Activated naive CD4-positive, alpha-beta T cell treated with anti-CD3 and anti-CD28 coated beads for 36 hours (primary cell): ENCODE measurements around the gene LRRC55. TPM values are rescaled to one million over a fixed set of nuclear protein-coding genes. Genes with fewer than 3 reads are reported as not detected.

Experiments used
- CTCF ChIA-PET: fragments of 350-600 bp; sonication (Branson Sonifier 250); formaldehyde crosslinking; loops from one replicate; lab custom pipeline; 2021; ENCODE audit warnings: antibody characterized with exemption; lab: Charles Lee
- DNase-seq: peaks from one replicate; pipeline ENCODE4 v3.0.0-alpha.2; 2020
- H3K27ac Mint-ChIP-seq: one replicate; pipeline ENCODE4 v1.8.0; 2021; ENCODE audit warnings: mild to moderate bottlenecking, mixed read lengths
- H3K27me3 Mint-ChIP-seq: one replicate; pipeline ENCODE4 v1.8.0; 2021; ENCODE audit warnings: low read depth, mixed read lengths
- H3K36me3 Mint-ChIP-seq: one replicate; pipeline ENCODE4 v1.8.0; 2021; ENCODE audit warnings: low read depth, mixed read lengths
- H3K4me1 Mint-ChIP-seq: one replicate; pipeline ENCODE4 v1.8.0; 2021; ENCODE audit warnings: low read depth, mixed read lengths
- H3K4me3 Mint-ChIP-seq: one replicate; pipeline ENCODE4 v1.8.0; 2021; ENCODE audit warnings: mild to moderate bottlenecking, moderate library complexity, mixed read lengths
- H3K9me3 Mint-ChIP-seq: one replicate; pipeline ENCODE4 v1.8.0; 2021; ENCODE audit warnings: mixed read lengths
- intact Hi-C: fragments of 100-400 bp; cut with micrococcal nuclease; formaldehyde crosslinking; loops from one replicate; pipeline ENCODE4 v1.15.1; 2023
- total RNA-seq, 2 experiments: library from RNA; stranded (reverse); gene quantifications; one replicate each; pipeline ENCODE4 v1.2.3, GENCODE V29; 2021

LRRC55 gene
- total RNA-seq, result not detected

- intact Hi-C loops, result no loop called here
- CTCF ChIA-PET, result interaction anchor here (0.6 kb wide), 1 partner anchor 168 kb away, joined by 4 read pairs; no protein-coding TSS in a partner anchor
- no peak for DNase-seq
- no peak within 1 kb of the TSS for H3K27ac Mint-ChIP-seq
- H3K9me3 Mint-ChIP-seq, result no peaks in the 10 kb centered on the region
- H3K4me3 Mint-ChIP-seq, result no peak within 1 kb of the TSS
- no peaks in the 10 kb centered on the region for H3K4me1 Mint-ChIP-seq
- no peaks in the 10 kb centered on the region for H3K36me3 Mint-ChIP-seq
- peaks cover 37% of the 10 kb centered on the region for H3K27me3 Mint-ChIP-seq
These were observed at the start of gene LRRC55 for GRCh38 chr11:57181678-57182305. LRRC55 (plus strand) TSS chr11:57181953; CDS start chr11:57182023, 70 bp downstream.

GRCh38 chr11:57133366-57134038 lies 48.3 kb upstream of the LRRC55 start:
- Mint-ChIP-seq H3K4me3 (no peak overlapping the region), H3K9me3 (no peaks in the 10 kb centered on the region), H3K27me3 (peaks cover 4% of the 10 kb centered on the region), H3K4me1 (no peaks in the 10 kb centered on the region), H3K36me3 (no peaks in the 10 kb centered on the region), H3K27ac (no peak overlapping the region)
- intact Hi-C loops, result no loop called here
- no peak for DNase-seq
- CTCF ChIA-PET, result no interaction called here

GRCh38 chr11:57134284-57134683 lies 47.5 kb upstream of the LRRC55 start:
- DNase-seq, result no peak
- no peak overlapping the region for H3K27ac Mint-ChIP-seq
- H3K27me3 Mint-ChIP-seq, result peaks cover 4% of the 10 kb centered on the region
- no peaks in the 10 kb centered on the region for H3K9me3 Mint-ChIP-seq
- intact Hi-C loops, result no loop called here
- CTCF ChIA-PET, result no interaction called here
- no peaks in the 10 kb centered on the region for H3K36me3 Mint-ChIP-seq
- H3K4me3 Mint-ChIP-seq, result no peak overlapping the region
- no peaks in the 10 kb centered on the region for H3K4me1 Mint-ChIP-seq

GRCh38 chr11:57135020-57135751 lies 46.6 kb upstream of the LRRC55 start:
- Mint-ChIP-seq H3K27ac (no peak overlapping the region), H3K27me3 (peaks cover 4% of the 10 kb centered on the region), H3K4me1 (no peaks in the 10 kb centered on the region), H3K9me3 (no peaks in the 10 kb centered on the region), H3K4me3 (no peak overlapping the region), H3K36me3 (no peaks in the 10 kb centered on the region)
- intact Hi-C loops, result no loop called here
- CTCF ChIA-PET, result no interaction called here
- DNase-seq, result no peak

GRCh38 chr11:57140568-57140967 lies 41.2 kb upstream of the LRRC55 start:
- Mint-ChIP-seq H3K4me1 (no peaks in the 10 kb centered on the region), H3K36me3 (no peaks in the 10 kb centered on the region), H3K27me3 (peaks cover 9% of the 10 kb centered on the region), H3K27ac (no peak overlapping the region), H3K4me3 (no peak overlapping the region), H3K9me3 (no peaks in the 10 kb centered on the region)
- no peak for DNase-seq
- intact Hi-C loops, result loop anchor here (10.0 kb wide), 1 partner anchor 64 kb away; no protein-coding TSS in a partner anchor
- CTCF ChIA-PET, result no interaction called here

GRCh38 chr11:57143459-57143858 lies 38.3 kb upstream of the LRRC55 start:
- Mint-ChIP-seq H3K9me3 (no peaks in the 10 kb centered on the region), H3K27ac (no peak overlapping the region), H3K4me3 (no peak overlapping the region), H3K27me3 (peaks cover 12% of the 10 kb centered on the region), H3K4me1 (no peaks in the 10 kb centered on the region), H3K36me3 (no peaks in the 10 kb centered on the region)
- no peak for DNase-seq
- intact Hi-C loops, result loop anchor here (10.0 kb wide), 1 partner anchor 61 kb away; no protein-coding TSS in a partner anchor
- CTCF ChIA-PET, result interaction anchor here (1.0 kb wide), 1 partner anchor 106 kb away, joined by 3 read pairs; no protein-coding TSS in a partner anchor

- Mint-ChIP-seq H3K27ac (no peak overlapping the region), H3K4me1 (no peaks in the 10 kb centered on the region), H3K4me3 (no peak overlapping the region), H3K36me3 (no peaks in the 10 kb centered on the region), H3K27me3 (peaks cover 17% of the 10 kb centered on the region), H3K9me3 (no peaks in the 10 kb centered on the region)
- DNase-seq, result no peak
- CTCF ChIA-PET, result interaction anchor here (1.0 kb wide), 1 partner anchor 105 kb away, joined by 3 read pairs; no protein-coding TSS in a partner anchor
- intact Hi-C loops, result loop anchor here (10.0 kb wide), 1 partner anchor 61 kb away; no protein-coding TSS in a partner anchor
These were observed 37.7 kb upstream of the LRRC55 start for GRCh38 chr11:57144075-57144474.

- H3K4me1 Mint-ChIP-seq, result no peaks in the 10 kb centered on the region
- intact Hi-C loops, result loop anchor here (10.0 kb wide), 1 partner anchor 60 kb away; no protein-coding TSS in a partner anchor
- DNase-seq, result no peak
- H3K27ac Mint-ChIP-seq, result no peak overlapping the region
- H3K36me3 Mint-ChIP-seq, result no peaks in the 10 kb centered on the region
- H3K4me3 Mint-ChIP-seq, result no peak overlapping the region
- peaks cover 17% of the 10 kb centered on the region for H3K27me3 Mint-ChIP-seq
- no peaks in the 10 kb centered on the region for H3K9me3 Mint-ChIP-seq
- CTCF ChIA-PET, result interaction anchor here (1.0 kb wide), 1 partner anchor 104 kb away, joined by 3 read pairs; no protein-coding TSS in a partner anchor
These were observed 37.0 kb upstream of the LRRC55 start for GRCh38 chr11:57144531-57145320.

GRCh38 chr11:57146301-57146700 lies 35.5 kb upstream of the LRRC55 start:
- H3K4me3 Mint-ChIP-seq, result no peak overlapping the region
- no peak overlapping the region for H3K27ac Mint-ChIP-seq
- H3K4me1 Mint-ChIP-seq, result no peaks in the 10 kb centered on the region
- CTCF ChIA-PET, result no interaction called here
- intact Hi-C loops, result loop anchor here (10.0 kb wide), 1 partner anchor 58 kb away; no protein-coding TSS in a partner anchor
- DNase-seq, result no peak
- H3K9me3 Mint-ChIP-seq, result no peaks in the 10 kb centered on the region
- peaks cover 17% of the 10 kb centered on the region for H3K27me3 Mint-ChIP-seq
- H3K36me3 Mint-ChIP-seq, result no peaks in the 10 kb centered on the region

- no peaks in the 10 kb centered on the region for H3K36me3 Mint-ChIP-seq
- H3K4me1 Mint-ChIP-seq, result no peaks in the 10 kb centered on the region
- DNase-seq, result no peak
- no peaks in the 10 kb centered on the region for H3K9me3 Mint-ChIP-seq
- H3K27ac Mint-ChIP-seq, result no peak overlapping the region
- intact Hi-C loops, result loop anchor here (10.0 kb wide), 1 partner anchor 56 kb away; no protein-coding TSS in a partner anchor
- H3K27me3 Mint-ChIP-seq, result peaks cover 13% of the 10 kb centered on the region
- no peak overlapping the region for H3K4me3 Mint-ChIP-seq
- CTCF ChIA-PET, result interaction anchor here (0.9 kb wide), 1 partner anchor 9 kb away, joined by 3 read pairs; no protein-coding TSS in a partner anchor
These were observed 33.1 kb upstream of the LRRC55 start for GRCh38 chr11:57148621-57149020.

- CTCF ChIA-PET, result no interaction called here
- Mint-ChIP-seq H3K27me3 (peaks cover 16% of the 10 kb centered on the region), H3K4me1 (no peaks in the 10 kb centered on the region), H3K4me3 (no peak overlapping the region), H3K27ac (no peak overlapping the region), H3K36me3 (no peaks in the 10 kb centered on the region), H3K9me3 (no peaks in the 10 kb centered on the region)
- intact Hi-C loops, result no loop called here
- DNase-seq, result no peak
These were observed 31.3 kb upstream of the LRRC55 start for GRCh38 chr11:57150454-57150917.
